GM12891 (cell line): ENCODE results near the gene CTDSPL.

Experiments used
- POLR2A ChIP-seq: IDR thresholded peaks from 2 replicates; pipeline ENCODE4 v1.6.1; 2011; ENCODE audit warnings: low read depth, low read length, control low read depth
- POLR2AphosphoS5 ChIP-seq: IDR thresholded peaks from 2 replicates; pipeline ENCODE4 v1.6.1; 2011; ENCODE audit warnings: low read depth, low read length, control low read depth
- POU2F2 ChIP-seq: IDR thresholded peaks from 2 replicates; pipeline ENCODE4 v1.6.1; 2011; ENCODE audit warnings: low read depth, mild to moderate bottlenecking, control low read depth, low read length, moderate library complexity
- SPI1 ChIP-seq: IDR thresholded peaks from 2 replicates; pipeline ENCODE4 v1.6.1; 2011; ENCODE audit warnings: low read depth, low read length, control low read depth

- no peak for TF ChIP-seq POLR2A
- no peak for TF ChIP-seq POLR2AphosphoS5
- no peak for TF ChIP-seq SPI1
- TF ChIP-seq POU2F2: no peak
Measured at GRCh38 chr3:37912052-37912733, 50.5 kb downstream of the CTDSPL start.
